Measurements from ENCODE around the gene NEGR1.

The NEGR1 gene

DNA sequence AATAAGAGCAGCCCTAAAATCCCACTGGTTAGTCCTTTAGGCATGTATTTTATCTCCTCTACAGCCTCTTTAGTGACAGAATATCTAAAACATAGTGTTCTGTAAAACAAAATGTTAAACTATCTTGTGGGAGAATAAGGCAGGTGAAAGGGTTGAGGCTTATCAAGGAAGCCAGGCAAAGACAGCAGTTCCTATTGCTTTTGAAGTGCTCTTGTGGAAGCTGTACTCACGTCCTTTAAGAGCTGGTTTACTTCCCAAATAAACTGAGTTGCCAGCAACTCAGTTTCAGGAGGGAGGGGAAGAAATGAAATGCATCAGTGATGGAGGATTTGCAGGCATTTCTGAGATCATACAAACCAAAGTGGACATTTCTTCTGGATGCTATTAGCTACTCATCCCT lies 671.9 kb downstream of the NEGR1 start:
- DNase-seq, result no peak

DNA sequence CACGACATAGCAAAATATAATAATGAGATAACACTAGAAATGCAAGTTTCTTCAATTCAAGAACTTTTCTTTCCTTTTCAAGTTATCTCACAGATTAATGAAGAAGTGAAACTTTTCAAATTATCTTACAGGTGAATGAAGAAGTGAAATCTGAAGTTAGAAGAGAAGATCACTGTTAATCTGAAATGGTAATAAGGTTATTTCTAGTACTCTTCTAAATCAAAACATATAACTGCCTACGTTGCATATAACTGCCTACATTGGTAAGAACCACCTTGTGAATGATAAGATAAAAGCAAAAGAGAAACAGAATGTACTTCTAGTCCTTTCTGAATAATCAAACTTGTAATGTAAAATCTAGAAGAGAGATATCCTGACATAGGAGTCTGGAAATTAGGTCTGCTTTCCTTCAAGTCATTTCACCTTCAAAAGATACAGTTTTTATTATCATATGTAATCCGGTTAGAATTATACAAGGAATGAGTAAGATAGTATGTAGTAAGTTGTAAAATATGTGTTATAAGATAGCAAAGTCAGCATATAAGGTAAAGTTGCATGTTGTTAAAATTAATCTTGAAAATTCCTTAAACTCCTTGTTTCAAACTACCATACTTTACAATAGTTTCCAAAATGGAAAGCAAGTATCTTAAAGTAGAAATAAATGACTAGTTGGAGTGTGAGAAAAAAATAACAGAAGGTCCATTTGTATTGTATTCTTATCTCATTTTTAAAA lies 679.1 kb downstream of the NEGR1 start:
- DNase-seq, result no peak

DNA sequence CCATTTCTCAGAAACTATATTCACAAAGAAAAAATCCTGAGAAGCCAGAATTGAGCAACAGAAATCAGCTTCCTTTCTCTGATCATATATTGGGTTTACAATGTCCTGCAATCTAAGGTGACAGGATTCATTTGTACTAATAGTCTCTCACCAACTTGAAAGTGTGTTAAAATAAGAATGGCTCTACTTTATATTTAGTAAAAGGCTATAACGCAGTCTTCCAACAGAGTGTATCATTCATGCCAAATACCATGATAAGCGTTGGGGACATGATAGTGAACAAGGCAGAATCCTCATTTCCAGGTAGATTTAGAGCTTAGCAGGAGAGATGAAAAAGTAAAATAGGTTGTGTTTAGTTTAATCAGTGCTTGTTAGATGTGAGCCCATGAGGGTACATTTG lies 682.3 kb downstream of the NEGR1 start:
- DNase-seq, result no peak

DNA sequence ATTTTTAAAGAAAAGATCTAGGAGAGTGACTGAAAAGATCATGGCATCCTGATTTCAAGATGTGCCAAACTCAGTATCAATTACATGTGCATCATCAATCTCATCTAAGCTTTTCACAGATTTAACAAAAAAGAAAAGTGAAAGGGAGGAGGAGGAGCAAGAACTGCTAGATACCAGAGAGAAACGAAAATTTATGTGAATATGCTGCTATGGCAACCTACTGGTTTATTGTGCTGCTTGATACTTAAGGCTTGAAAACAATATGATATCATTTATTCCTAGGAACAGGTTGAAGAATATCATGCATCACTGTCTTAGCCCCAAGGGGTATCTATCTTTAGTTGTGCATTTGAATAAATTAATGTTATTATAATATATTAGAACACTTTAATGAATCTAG lies 683.0 kb downstream of the NEGR1 start:
- DNase-seq, result no peak

DNA sequence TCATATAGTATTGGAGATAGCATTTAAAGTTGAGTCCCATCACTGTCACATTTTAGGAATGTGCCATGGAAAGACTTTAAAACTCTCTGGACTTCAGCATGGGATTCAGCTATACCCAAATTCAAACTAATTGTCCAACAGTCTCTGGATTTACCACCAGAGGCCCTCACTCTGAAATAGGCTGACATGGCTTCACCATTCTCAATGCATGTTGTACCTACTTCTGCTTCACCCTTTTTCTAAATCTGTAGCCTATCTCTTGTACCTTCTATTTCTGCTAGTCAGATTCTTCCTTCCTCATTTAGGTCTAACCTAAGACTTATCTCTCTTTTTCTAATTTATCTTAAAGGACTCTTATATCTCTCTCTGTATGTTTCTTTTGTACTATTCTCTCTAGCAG lies 688.8 kb downstream of the NEGR1 start:
- DNase-seq, result no peak

DNA sequence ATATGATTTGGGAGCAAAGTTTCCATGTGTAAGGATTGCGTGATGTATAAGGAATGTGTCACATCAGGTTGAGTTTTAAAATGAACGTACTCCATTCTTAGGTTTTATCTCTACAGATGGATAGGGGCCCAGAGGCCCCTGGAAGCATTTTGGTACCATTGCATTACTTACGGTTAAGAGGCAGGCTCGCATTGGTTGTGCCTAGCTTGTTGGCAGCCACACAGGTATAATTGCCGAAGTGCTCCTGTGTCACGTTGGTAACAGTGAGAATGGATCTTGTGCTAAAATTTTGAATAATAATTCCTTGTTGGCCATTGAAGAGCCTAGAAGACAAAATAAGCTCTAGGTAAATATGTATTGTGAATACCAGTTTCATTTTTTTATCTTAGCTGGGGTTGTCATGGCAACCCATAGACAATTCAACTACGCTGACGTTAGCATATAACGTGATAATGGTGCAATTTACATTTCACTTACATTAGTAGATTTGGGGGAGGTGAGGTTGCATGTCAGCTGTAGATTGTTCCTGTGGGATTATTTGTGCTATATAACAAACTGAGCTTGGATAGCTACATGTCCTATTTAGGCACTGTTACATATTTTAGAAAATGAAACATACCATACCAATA lies 689.6 kb downstream of the NEGR1 start:
- no peak for DNase-seq

DNA sequence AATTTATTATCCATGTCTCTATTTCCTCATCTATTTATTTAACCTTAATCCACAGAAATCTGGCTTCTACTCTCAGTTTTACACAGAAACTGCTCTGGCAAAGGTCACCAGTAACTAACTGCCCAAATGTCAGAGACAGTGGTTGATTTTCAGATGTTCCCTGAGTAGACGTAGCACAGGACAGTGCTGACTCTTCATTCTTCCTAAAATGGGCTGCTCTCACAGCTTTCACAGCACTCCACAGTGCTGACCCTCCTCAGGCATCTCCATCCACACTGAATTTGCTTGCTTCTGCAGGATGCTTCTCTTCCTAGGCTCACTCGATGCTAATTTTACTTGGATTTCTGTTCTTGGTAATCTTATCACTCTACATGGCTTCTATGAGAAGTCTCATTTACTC lies 693.3 kb downstream of the NEGR1 start:
- DNase-seq, result no peak

DNA sequence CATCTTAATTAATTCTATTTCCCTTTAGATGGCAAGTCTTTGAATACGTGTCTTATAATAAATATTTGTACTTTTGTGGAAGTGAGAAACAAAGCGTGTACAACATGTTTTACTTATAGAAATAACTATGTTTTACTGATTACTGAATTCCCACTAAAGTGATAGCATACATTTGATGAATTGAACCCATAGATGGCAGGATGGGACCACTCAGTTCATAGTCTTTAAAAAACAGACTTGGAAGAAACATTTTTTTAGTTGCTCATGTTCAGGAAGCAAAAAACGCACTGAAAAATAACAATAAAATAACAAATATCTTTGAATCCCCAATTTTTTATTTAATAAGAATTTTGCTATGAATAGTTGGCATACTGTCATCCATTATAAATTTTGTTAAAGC lies 694.4 kb downstream of the NEGR1 start:
- DNase-seq, result no peak

DNA sequence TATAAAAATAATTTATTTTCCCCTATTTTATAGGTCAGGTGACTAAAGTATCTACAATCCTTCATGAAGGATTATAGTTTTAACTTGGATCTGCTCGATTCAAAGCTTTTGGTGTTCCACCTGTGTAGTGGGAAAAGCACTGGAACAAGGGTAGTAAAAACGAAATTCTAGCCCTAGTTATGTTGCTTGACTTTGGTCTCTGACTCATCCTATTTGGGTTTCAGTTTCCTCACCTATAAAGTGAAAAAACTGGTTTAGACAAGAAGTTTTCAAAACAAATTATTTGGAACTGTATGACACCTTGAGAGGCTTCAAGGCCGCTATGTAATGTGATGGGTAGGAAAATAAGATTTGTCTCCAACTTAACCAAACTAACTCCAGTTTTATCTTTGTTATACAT lies 696.3 kb downstream of the NEGR1 start:
- no peak for DNase-seq

DNA sequence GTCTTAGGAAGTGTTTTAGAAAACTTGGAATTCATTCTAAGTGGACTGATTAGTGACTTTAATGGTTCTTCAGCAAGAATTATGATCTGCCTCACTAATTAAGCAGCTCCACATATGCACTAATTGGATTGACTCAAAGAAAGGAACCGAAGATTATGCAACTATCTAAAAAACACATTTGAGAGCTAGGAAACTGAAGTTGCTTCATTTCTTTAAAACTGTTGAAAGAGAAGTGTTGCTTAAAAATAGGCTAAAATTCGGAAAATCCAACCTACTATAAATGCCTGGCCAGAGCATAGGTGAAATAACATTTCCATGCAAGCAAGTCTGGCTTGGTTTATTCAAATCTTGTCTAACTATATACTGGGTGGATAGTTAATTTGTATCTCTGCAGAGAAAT lies 698.6 kb downstream of the NEGR1 start:
- no peak for DNase-seq

DNA sequence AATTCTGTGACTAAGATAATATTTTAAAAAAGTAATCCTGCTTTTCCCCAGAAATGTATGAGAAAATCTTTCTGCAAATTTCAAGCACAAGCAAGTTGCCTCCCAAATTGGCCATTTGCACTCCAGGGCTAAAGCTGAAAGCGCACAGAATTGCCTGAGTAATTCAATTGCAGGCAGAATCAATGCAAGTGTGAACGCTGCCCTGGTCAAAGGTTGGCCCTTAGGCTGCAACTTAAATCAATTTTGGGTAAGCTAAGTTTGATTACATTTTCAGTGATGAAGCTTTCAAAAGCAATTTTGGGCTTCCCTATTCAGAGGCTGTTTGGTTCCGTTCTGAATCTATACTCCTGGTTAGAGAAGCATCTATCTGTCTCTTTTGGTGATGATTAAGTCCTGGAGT lies 699.7 kb downstream of the NEGR1 start:
- DNase-seq, result no peak

DNA sequence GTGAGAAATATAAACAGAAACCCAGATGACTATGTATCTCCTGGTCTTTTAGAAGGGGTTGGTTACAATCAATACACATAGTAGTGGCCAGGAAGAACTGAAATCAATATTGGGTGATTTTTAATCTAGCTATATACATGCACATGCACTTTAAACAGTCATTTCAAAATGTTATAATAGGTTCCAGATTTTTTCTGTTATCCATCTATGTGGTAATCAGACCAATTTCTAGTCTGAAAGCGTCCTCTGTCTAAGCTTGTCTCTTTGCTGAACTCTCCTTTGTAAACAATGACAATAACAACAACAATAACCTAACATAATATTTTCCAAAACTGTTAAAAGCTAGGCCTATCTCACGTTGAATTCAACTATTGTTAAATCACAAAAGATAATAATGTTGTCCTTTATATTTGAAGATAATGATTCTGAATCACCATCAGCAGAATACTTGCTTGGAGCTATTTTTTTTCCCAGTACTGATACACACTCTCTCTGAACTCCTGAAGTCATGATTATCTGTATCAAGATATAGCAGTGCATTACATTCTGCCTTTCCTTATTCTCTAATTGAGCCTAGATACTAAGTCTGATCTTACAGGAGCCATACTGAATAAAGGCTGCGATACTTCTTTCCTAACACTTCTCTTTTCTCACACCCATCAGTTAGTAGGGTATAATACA lies 704.7 kb downstream of the NEGR1 start:
- DNase-seq, result no peak

DNA sequence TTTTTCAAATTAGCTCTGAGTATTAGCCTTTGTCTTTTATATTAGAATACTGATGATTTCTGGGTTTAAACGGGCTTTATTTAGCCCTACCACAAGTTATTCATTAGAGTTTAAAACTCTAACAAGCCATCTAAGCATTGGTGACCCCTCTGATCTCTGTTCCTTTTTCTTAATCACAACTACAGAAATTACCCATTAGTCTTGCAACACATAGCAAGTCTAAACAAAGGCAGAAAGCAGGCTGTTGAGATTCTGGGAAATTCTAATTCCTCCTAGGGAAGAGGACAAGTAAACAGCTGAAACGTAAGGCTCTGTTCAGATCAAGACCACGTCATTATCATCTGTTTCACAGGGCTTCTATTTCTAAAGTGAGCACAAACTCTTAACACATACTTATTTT lies 710.3 kb downstream of the NEGR1 start:
- DNase-seq, result no peak

DNA sequence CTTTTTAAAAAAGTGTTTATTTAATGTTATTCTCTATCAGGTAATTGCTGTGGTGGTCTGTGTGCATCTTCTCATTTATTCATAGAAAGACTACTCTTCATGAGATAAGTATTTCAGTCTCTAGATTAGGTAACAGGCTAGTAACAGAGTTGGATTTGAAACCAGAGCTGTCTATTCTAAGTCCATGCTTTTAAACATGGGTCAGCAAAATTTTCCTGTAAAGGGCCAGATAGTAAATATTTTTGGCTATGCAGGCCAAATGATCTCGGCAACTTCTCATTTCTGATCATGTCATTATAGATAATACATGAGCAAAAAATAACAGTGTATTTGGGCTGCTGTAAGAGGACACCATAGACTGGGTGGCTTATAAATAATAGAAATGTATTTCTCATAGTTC lies 715.9 kb downstream of the NEGR1 start:
- no peak for DNase-seq

DNA sequence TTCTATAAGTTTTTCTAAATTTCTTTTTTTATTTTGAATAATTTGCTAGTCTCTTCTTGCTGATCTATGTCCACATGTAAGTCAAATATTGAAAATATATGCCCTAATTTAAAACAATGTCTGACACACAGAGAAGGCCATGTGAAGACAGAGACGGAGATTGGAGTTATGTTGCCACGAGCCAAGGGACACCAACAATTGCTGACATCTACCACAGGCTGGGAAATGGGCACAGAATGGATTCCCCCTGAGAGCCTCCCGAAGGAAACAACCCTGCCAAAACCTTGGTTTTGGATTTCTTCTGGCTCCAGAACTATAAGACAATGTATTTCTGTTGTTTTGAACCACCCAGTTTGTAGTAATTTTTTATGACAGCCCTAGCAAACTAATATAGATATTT lies 716.5 kb downstream of the NEGR1 start:
- no peak for DNase-seq

DNA sequence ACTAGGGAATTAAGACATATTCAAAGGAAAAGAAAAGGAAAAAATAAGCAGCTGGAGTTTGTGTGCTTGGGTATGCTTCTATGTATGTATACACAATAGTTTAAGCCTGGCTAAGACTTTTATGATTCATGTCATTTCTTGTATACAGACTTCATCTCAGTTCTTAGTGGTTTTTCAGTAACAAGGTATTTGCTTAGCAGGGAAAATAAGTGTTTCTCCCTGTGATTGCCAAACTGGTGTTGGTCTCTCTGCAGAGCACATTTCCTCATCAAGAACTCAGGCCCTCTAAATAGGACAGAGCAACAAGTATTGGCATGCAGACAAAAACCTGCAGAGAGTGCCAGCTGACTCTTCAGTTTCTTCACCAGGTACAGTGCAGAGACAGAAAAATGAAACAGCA lies 717.1 kb downstream of the NEGR1 start:
- no peak for DNase-seq

DNA sequence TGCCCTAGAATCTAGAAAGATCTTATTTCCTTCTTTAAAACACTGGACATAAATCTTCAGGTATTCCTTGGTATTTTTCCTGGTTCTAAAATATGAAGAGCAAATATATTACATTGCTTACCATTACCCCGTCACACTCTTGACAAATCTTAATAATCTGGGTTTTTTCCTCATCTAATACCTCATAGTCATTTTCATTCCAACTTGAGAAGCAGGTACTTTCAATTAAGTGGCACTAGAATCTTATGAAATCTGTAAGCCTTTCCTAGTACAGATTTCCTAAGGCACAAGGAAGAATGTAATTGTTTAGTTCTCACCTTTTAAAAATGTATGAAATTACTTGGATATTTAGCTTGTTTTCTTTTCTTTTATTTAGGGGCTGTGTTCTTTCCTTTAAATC lies 720.0 kb downstream of the NEGR1 start:
- DNase-seq, result no peak

DNA sequence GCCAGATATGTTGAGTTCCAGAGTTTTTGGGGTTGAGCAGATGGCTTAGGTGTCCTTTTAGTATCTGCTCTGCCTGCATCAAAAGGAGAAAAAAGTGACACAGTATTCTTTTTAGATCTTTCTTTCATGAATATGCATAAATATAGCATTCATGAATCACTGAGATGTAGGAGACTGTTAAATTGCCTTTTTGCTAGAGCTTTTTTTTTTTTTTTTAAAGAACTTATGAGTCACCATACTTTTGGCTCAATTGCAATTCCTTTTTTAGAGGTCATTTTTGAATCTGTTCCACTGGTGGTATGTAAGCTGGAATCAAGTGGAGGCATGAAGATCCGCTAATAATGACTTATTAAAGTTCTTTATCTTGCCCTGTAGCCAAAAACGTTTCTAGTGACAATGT lies 720.6 kb downstream of the NEGR1 start:
- no peak for DNase-seq

DNA sequence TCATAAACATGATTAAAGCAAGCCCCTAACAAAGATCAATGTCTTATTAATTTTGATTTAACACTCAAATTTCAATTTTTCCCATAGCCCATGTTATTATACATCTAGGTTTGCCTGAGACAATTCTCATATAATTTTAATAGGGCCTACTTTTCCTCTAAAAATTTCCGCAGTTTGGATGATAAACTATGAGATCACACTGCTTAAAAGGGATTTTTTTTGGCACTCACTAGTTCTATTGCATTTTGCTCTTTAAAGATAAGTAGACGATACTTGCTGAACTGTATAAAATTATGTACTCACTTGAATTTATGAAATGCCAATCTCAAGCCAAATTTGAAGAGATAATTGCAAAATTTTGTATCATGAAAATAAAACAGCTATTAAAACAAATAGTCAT lies 721.1 kb downstream of the NEGR1 start:
- no peak for DNase-seq

DNA sequence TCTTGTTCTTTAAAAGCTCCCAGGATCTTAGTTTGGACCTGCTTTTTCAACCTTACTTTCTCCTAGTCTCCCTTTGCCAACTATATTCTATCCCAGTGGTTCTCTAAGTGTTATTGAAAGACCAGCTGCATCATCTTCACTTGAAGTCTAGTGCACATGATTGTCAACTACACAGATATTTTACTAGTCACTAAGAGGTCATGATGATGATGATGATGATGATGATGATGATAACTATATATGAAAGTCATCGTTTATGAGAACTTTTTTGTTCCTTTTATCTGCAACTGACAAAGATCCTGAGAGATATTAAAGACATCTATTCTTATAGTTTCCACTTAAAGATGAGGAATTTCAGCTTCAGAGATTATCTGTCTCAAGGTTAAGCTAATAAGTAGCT lies 722.5 kb downstream of the NEGR1 start:
- DNase-seq, result no peak

DNA sequence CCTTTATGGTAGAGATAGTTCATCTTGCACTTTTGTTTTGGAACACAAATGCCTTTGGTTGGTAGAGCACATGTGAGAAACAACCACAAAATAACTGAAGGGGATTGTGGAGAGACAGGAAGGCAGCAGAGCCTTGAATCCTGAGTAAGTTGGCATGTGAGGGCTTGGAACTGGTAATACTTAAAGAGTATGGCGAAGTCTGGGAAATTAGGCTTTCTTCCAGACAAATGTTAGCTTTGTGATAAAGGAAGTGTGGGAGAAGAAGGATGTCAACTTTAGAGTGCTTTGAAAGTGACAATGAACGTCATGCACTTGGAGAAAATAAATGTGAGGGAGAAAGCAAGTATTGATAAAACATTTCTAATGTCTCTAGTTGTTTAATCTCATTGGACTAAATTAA lies 725.2 kb downstream of the NEGR1 start:
- DNase-seq, result no peak

DNA sequence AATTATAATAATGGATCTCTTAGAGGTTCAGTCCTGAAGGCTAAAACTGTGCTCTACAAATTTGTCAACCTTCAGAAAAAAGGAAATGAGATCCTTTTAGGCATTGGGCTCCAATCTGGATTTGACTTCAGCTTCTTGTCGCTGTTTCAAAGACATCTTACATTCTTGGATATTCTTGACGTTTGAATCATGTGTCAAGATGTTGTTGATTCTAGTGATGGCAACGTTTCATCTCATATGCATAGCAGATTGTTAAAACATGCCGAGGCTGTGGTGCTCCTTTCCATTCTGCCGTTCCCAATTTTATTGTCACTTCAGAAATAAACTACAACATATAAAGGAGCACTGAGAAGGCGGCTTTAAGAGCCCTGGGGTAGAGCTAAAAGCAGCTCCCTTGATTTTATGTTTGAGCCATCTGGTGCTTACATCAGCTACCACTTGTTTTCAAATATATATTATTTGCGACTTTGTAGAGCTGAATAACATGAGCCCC lies 733.9 kb downstream of the NEGR1 start:
- DNase-seq, result no peak

DNA sequence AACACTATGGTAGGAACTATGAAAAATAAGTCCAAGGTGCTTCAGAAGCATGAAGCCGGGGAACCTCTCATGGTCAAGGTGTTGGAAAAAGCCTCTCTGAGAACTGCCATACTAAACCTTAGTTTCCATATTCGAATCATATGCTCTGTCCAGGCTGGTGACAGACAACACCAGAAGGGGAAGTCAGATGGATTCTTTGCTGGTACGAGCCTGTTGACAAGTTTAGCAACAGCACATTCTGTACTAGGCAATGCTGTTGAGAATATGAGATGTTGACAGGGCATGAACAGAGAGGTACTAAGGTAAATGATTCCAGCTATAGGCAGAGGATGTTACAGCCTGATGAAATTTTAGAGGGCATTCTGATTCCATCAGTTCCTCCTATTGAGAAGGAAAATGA lies 740.2 kb downstream of the NEGR1 start:
- DNase-seq, result no peak

DNA sequence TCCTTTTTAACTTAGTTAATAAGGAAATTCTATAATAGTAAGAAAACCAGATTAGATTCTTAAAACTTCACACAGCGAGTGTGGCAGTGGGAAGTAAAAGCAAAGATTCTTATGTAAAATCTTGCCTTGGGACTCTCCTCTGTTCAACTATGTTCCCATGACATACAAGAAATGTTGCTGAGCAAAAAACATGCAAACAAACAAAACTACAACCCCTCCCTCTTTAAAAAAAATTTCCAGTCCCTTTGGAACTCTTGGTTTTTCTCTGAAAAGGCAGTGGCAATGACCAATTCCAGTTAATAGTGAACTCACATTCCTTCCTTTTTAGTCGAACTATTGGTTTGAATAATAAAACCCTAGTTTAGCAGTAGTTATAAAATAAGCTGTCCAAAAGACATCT lies 748.4 kb downstream of the NEGR1 start:
- DNase-seq, result no peak
